ENCODE data around the gene SLC25A25.
A peak's percentile ranks its signal among the peaks of the same experiment; 100 is the strongest.

The SLC25A25 gene

GRCh38 chr9:128057724-128058409, 10.2 kb upstream of the SLC25A25 start:
- Histone ChIP-seq H3K23ac (ENCODE audit: low read length) (no peak overlapping the region), H3K4me2 (ENCODE audit: low read length) (no peak overlapping the region), H3K27me3 (ENCODE audit: insufficient read depth, low read length, poor library complexity) (no peaks in the 10 kb centered on the region), H2BK120ac (ENCODE audit: low read depth, low read length) (no peak overlapping the region), H3K79me1 (ENCODE audit: low read length) (no peaks in the 10 kb centered on the region), H3K4ac (ENCODE audit: low read depth, low read length) (no peak overlapping the region), H3K79me2 (ENCODE audit: control insufficient read depth, insufficient read depth, low read length) (no peaks in the 10 kb centered on the region), H2BK5ac (ENCODE audit: low read length) (no peak overlapping the region), H2AK5ac (ENCODE audit: low read length) (no peak overlapping the region), H3K4me1 (ENCODE audit: control insufficient read depth, low read depth, low read length) (peaks cover 17% of the 10 kb centered on the region), H4K8ac (ENCODE audit: low read depth, low read length) (no peak overlapping the region), H3K18ac (ENCODE audit: low read length) (no peak overlapping the region), H4K5ac (ENCODE audit: low read length) (no peak overlapping the region), H2BK15ac (replicated peaks; ENCODE audit: low read depth) (no peak overlapping the region), H3K9ac (ENCODE audit: low read length) (no peak overlapping the region), H3K56ac (ENCODE audit: low read length) (peak overlapping the region; percentile 70), H3K27ac (ENCODE audit: low read depth, low read length) (no peak overlapping the region), H3K4me3 (ENCODE audit: low read length) (no peak overlapping the region), H3K36me3 (ENCODE audit: control insufficient read depth, insufficient read depth, low read length) (no peaks in the 10 kb centered on the region)
- DNase-seq: peak; percentile 57
- WGBS (ENCODE audit: extremely low coverage, insufficient coverage, low lambda C conversion rate): no CpG with 5 or more reads among the region's 8 CpGs

- no peak overlapping the region for H4K5ac ChIP-seq (ENCODE audit: low read length)
- no peaks in the 10 kb centered on the region for H3K27me3 ChIP-seq (ENCODE audit: insufficient read depth, low read length, poor library complexity)
- no peaks in the 10 kb centered on the region for H3K79me2 ChIP-seq (ENCODE audit: control insufficient read depth, insufficient read depth, low read length)
- no peak overlapping the region for H3K4ac ChIP-seq (ENCODE audit: low read depth, low read length)
- H3K9ac ChIP-seq (ENCODE audit: low read length): no peak overlapping the region
- no peak overlapping the region for H3K4me3 ChIP-seq (ENCODE audit: low read length)
- DNase-seq: no peak
- H2AK5ac ChIP-seq (ENCODE audit: low read length): no peak overlapping the region
- H3K4me1 ChIP-seq (ENCODE audit: control insufficient read depth, low read depth, low read length): peaks cover 17% of the 10 kb centered on the region
- no peak overlapping the region for H2BK120ac ChIP-seq (ENCODE audit: low read depth, low read length)
- H2BK15ac ChIP-seq (replicated peaks; ENCODE audit: low read depth): no peak overlapping the region
- no CpG with 5 or more reads among the region's 6 CpGs for WGBS (ENCODE audit: extremely low coverage, insufficient coverage, low lambda C conversion rate)
- no peak overlapping the region for H2BK5ac ChIP-seq (ENCODE audit: low read length)
- no peak overlapping the region for H3K18ac ChIP-seq (ENCODE audit: low read length)
- no peaks in the 10 kb centered on the region for H3K79me1 ChIP-seq (ENCODE audit: low read length)
- no peak overlapping the region for H3K56ac ChIP-seq (ENCODE audit: low read length)
- no peak overlapping the region for H3K4me2 ChIP-seq (ENCODE audit: low read length)
- H4K8ac ChIP-seq (ENCODE audit: low read depth, low read length): no peak overlapping the region
- no peak overlapping the region for H3K23ac ChIP-seq (ENCODE audit: low read length)
- no peak overlapping the region for H3K27ac ChIP-seq (ENCODE audit: low read depth, low read length)
- H3K36me3 ChIP-seq (ENCODE audit: control insufficient read depth, insufficient read depth, low read length): no peaks in the 10 kb centered on the region
Measured at GRCh38 chr9:128059365-128059983, 8.6 kb upstream of the SLC25A25 start.

GRCh38 chr9:128061275-128061960, 6.6 kb upstream of the SLC25A25 start:
- Histone ChIP-seq H3K27me3 (ENCODE audit: insufficient read depth, low read length, poor library complexity) (no peaks in the 10 kb centered on the region), H3K56ac (ENCODE audit: low read length) (no peak overlapping the region), H3K4me2 (ENCODE audit: low read length) (no peak overlapping the region), H3K79me2 (ENCODE audit: control insufficient read depth, insufficient read depth, low read length) (no peaks in the 10 kb centered on the region), H4K8ac (ENCODE audit: low read depth, low read length) (no peak overlapping the region), H3K23ac (ENCODE audit: low read length) (no peak overlapping the region), H3K4me1 (ENCODE audit: control insufficient read depth, low read depth, low read length) (peaks cover 12% of the 10 kb centered on the region), H3K79me1 (ENCODE audit: low read length) (peaks cover 4% of the 10 kb centered on the region), H2BK120ac (ENCODE audit: low read depth, low read length) (no peak overlapping the region), H2BK15ac (replicated peaks; ENCODE audit: low read depth) (no peak overlapping the region), H3K36me3 (ENCODE audit: control insufficient read depth, insufficient read depth, low read length) (no peaks in the 10 kb centered on the region), H2AK5ac (ENCODE audit: low read length) (no peak overlapping the region), H3K9ac (ENCODE audit: low read length) (no peak overlapping the region), H4K5ac (ENCODE audit: low read length) (no peak overlapping the region), H3K27ac (ENCODE audit: low read depth, low read length) (no peak overlapping the region), H2BK5ac (ENCODE audit: low read length) (no peak overlapping the region), H3K18ac (ENCODE audit: low read length) (no peak overlapping the region), H3K4me3 (ENCODE audit: low read length) (no peak overlapping the region), H3K4ac (ENCODE audit: low read depth, low read length) (no peak overlapping the region)
- no peak for DNase-seq
- no CpG with 5 or more reads among the region's 13 CpGs for WGBS (ENCODE audit: extremely low coverage, insufficient coverage, low lambda C conversion rate)

GRCh38 chr9:128062279-128062678, 5.8 kb upstream of the SLC25A25 start:
- Histone ChIP-seq H3K9ac (ENCODE audit: low read length) (no peak overlapping the region), H3K18ac (ENCODE audit: low read length) (no peak overlapping the region), H2BK120ac (ENCODE audit: low read depth, low read length) (no peak overlapping the region), H3K27ac (ENCODE audit: low read depth, low read length) (no peak overlapping the region), H3K27me3 (ENCODE audit: insufficient read depth, low read length, poor library complexity) (no peaks in the 10 kb centered on the region), H3K23ac (ENCODE audit: low read length) (no peak overlapping the region), H3K4me1 (ENCODE audit: control insufficient read depth, low read depth, low read length) (peaks cover 14% of the 10 kb centered on the region), H3K79me2 (ENCODE audit: control insufficient read depth, insufficient read depth, low read length) (no peaks in the 10 kb centered on the region), H4K8ac (ENCODE audit: low read depth, low read length) (no peak overlapping the region), H3K56ac (ENCODE audit: low read length) (no peak overlapping the region), H3K36me3 (ENCODE audit: control insufficient read depth, insufficient read depth, low read length) (no peaks in the 10 kb centered on the region), H2AK5ac (ENCODE audit: low read length) (no peak overlapping the region), H4K5ac (ENCODE audit: low read length) (no peak overlapping the region), H3K4me2 (ENCODE audit: low read length) (no peak overlapping the region), H2BK5ac (ENCODE audit: low read length) (no peak overlapping the region), H2BK15ac (replicated peaks; ENCODE audit: low read depth) (no peak overlapping the region), H3K4ac (ENCODE audit: low read depth, low read length) (no peak overlapping the region), H3K4me3 (ENCODE audit: low read length) (no peak overlapping the region), H3K79me1 (ENCODE audit: low read length) (peaks cover 4% of the 10 kb centered on the region)
- WGBS (ENCODE audit: extremely low coverage, insufficient coverage, low lambda C conversion rate): no CpG with 5 or more reads among the region's 6 CpGs
- DNase-seq: no peak

GRCh38 chr9:128062846-128063831, 4.9 kb upstream of the SLC25A25 start:
- Histone ChIP-seq H2BK5ac (ENCODE audit: low read length) (no peak overlapping the region), H3K36me3 (ENCODE audit: control insufficient read depth, insufficient read depth, low read length) (no peaks in the 10 kb centered on the region), H3K4me1 (ENCODE audit: control insufficient read depth, low read depth, low read length) (peaks cover 11% of the 10 kb centered on the region), H3K79me2 (ENCODE audit: control insufficient read depth, insufficient read depth, low read length) (no peaks in the 10 kb centered on the region), H3K27ac (ENCODE audit: low read depth, low read length) (no peak overlapping the region), H3K79me1 (ENCODE audit: low read length) (peaks cover 4% of the 10 kb centered on the region), H3K4ac (ENCODE audit: low read depth, low read length) (no peak overlapping the region), H4K8ac (ENCODE audit: low read depth, low read length) (no peak overlapping the region), H3K9ac (ENCODE audit: low read length) (no peak overlapping the region), H2BK120ac (ENCODE audit: low read depth, low read length) (no peak overlapping the region), H3K4me2 (ENCODE audit: low read length) (no peak overlapping the region), H2BK15ac (replicated peaks; ENCODE audit: low read depth) (no peak overlapping the region), H3K56ac (ENCODE audit: low read length) (no peak overlapping the region), H3K4me3 (ENCODE audit: low read length) (no peak overlapping the region), H4K5ac (ENCODE audit: low read length) (no peak overlapping the region), H3K23ac (ENCODE audit: low read length) (no peak overlapping the region), H2AK5ac (ENCODE audit: low read length) (no peak overlapping the region), H3K27me3 (ENCODE audit: insufficient read depth, low read length, poor library complexity) (no peaks in the 10 kb centered on the region), H3K18ac (ENCODE audit: low read length) (no peak overlapping the region)
- WGBS (ENCODE audit: extremely low coverage, insufficient coverage, low lambda C conversion rate): no CpG with 5 or more reads among the region's 28 CpGs
- DNase-seq: no peak
